ENCODE measurements around the gene FSD1L. TPM values are rescaled to one million over a fixed set of nuclear protein-coding genes. Genes with fewer than 3 reads are reported as not detected.

FSD1L gene
- total and polyA plus RNA-seq, 12 donors = 1.1 to 16.3 (median 7.6) TPM

DNA sequence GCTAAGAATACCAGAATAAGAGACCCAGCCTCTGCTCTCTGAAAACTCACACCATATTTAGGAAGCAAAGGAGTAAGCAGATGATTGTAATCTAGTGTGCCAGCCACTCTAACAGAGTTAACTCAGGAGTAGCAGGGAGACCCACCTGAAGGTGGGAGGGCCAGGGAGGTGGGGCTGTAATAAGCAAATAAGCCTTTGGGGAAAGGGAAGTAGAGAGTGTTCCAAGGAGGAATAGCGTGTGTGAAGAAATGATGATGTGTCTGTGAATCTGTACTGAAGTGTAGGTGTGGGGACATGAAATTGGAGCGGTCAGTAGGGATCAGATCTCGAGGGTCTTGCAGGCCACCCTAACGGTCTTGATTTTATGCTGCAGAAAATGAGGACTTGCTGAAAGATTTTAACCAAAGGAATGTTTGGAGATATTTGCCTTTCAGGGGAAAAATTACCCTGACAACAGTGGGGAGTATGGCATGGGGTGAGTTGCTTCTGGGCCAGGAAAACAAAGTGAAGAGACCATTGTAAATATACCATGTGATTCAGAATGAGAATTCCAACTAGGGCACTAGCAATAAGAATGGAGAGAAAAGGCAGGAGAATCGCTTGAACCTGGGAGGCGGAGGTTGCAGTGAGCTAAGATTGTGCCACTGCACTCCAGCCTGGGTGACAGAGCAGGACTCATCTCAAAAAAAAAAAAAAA is 44.1 kb upstream of the FSD1L start:
- no peak for ATAC-seq
- Histone ChIP-seq H3K36me3 (no peaks in the 10 kb centered on the region), H3K9me3 (peaks cover 0 to 5% (median 0%) of the 10 kb centered on the region in 11 donors), H3K4me3 (no peak overlapping the region), H3K4me1 (peaks cover 0 to 9% (median 0%) of the 10 kb centered on the region in 9 donors), H3K27ac (no peak overlapping the region), H3K27me3 (no peaks in the 10 kb centered on the region)
- intact Hi-C loops (cut with DNase I) = loop anchor here in 3 of 10 donors (5.0 to 10.0 kb wide), 3 partner anchors 149 to 241 kb away; no protein-coding TSS in a partner anchor
- 83 to 85% methylated on average over 6 of the region's 6 CpGs for WGBS, 2 donors
- TF ChIP-seq CTCF (IDR thresholded peaks at IDR 0.05) = no peak
- DNase-seq = no peak

- Histone ChIP-seq H3K36me3 (no peaks in the 10 kb centered on the region), H3K9me3 (peaks cover 0 to 22% (median 0%) of the 10 kb centered on the region in 11 donors), H3K27ac (no peak overlapping the region), H3K27me3 (no peaks in the 10 kb centered on the region), H3K4me1 (peaks cover 0 to 9% (median 0%) of the 10 kb centered on the region in 9 donors), H3K4me3 (no peak overlapping the region)
- DNase-seq = no peak
- WGBS, 2 donors = 44 to 50% methylated on average over 6 of the region's 6 CpGs
- no peak for TF ChIP-seq CTCF (IDR thresholded peaks at IDR 0.05)
- ATAC-seq = no peak
- intact Hi-C loops (cut with DNase I) = loop anchor here in 2 of 10 donors (10.0 kb wide), 2 partner anchors 151 to 241 kb away; no protein-coding TSS in a partner anchor
Observed at GRCh38 chr9:105405514-105406131, 42.2 kb upstream of the FSD1L start.

DNA sequence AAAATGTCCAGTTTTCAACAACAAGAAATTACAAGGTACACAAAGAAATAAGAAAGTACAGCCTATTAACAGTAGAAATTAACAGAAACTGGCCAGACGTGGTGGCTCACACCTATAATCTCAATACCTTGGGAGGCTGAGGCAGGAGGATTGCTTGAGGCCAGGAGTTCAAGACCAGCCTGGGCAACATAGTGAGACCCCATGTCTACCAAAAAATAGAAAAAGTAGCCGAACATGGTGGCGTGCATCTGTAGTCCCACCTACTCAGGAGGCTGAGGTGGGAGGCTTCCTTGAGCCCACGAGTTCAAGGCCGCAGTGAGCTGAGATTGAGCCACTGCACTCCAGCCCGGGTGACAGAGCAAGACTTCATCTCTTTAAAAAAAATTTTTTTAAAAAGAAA is 41.5 kb upstream of the FSD1L start:
- intact Hi-C loops (cut with DNase I) = loop anchor here in 2 of 10 donors (10.0 kb wide), 2 partner anchors 152 to 242 kb away; no protein-coding TSS in a partner anchor
- H3K4me1 ChIP-seq = peaks cover 0 to 7% (median 0%) of the 10 kb centered on the region in 9 donors
- H3K9me3 ChIP-seq = peaks cover 0 to 30% (median 4%) of the 10 kb centered on the region in 11 donors
- ATAC-seq (no peak), DNase-seq (no peak)
- no peaks in the 10 kb centered on the region for H3K36me3 ChIP-seq
- TF ChIP-seq CTCF (IDR thresholded peaks at IDR 0.05) = no peak
- no peaks in the 10 kb centered on the region for H3K27me3 ChIP-seq
- 95% methylated on average over 6 of the region's 6 CpGs for WGBS, 2 donors
- no peak overlapping the region for H3K27ac ChIP-seq
- no peak overlapping the region for H3K4me3 ChIP-seq

- intact Hi-C loops (cut with DNase I) = loop anchor here (2.0 to 10.0 kb wide), 11 partner anchors 169 to 609 kb away; partner anchors contain the start of genes ABCA1 (in 1 of the 10) and SLC44A1 (in 1 of the 10)
- Histone ChIP-seq H3K27ac (no peak overlapping the region), H3K4me1 (peaks cover 0 to 11% (median 0%) of the 10 kb centered on the region in 9 donors), H3K4me3 (no peak overlapping the region), H3K9me3 (peaks cover 0 to 40% (median 10%) of the 10 kb centered on the region in 11 donors), H3K36me3 (no peaks in the 10 kb centered on the region), H3K27me3 (no peaks in the 10 kb centered on the region)
- TF ChIP-seq CTCF (IDR thresholded peaks at IDR 0.05) = peak in 6 of 9 donors; percentile 17 to 37 (median 32)
- WGBS, 2 donors = 24 to 25% methylated on average over 2 of the region's 2 CpGs
- ATAC-seq = peak in 6 of 8 donors; percentile 37 to 69 (median 52)
- DNase-seq = no peak
Observed at GRCh38 chr9:105413525-105413924, 34.3 kb upstream of the FSD1L start.

Measured in heart right ventricle (tissue), 16 donors.